IMR-90 (cell line): ENCODE results near the gene ZNF182. TPM values are rescaled to one million over a fixed set of nuclear protein-coding genes. Genes with fewer than 3 reads are reported as not detected.

Experiments used
- ATAC-seq: fragments of 200-7000 bp; cut with Tn5 transposase; 2 replicates; pipeline ENCODE4 v1.9.1; 2020; ENCODE audit warnings: low read depth, mild to moderate bottlenecking, moderate library complexity
- BruUV-seq: library from RNA; stranded (reverse); fragments of 400-500 nt; replicated peaks from 2 replicates; lab custom pipeline; 2021; lab: Mats Ljungman, UMichigan
- CTCF ChIA-PET: fragments of 300-600 bp; formaldehyde crosslinking; extraction: SDS; loops from one replicate; lab custom pipeline; 2021; ENCODE audit warnings: antibody characterized with exemption; lab: Yijun Ruan, JAX
- POLR2A ChIA-PET: fragments of 300-600 bp; sonication (Branson Sonifier 250); formaldehyde crosslinking; loops from one replicate; lab custom pipeline; 2022; ENCODE audit warnings: antibody characterized with exemption; ENCODE audit not compliant: unreplicated experiment; lab: Charles Lee
- DNase-seq: peaks from one replicate; pipeline ENCODE4 v3.0.0; 2013
- H2AFZ ChIP-seq: replicated peaks from 2 replicates; pipeline ENCODE3; 2013; ENCODE audit warnings: low read length, mild to moderate bottlenecking; ENCODE audit not compliant: poor library complexity
- H2AK5ac ChIP-seq: 2 replicates; pipeline ENCODE4 v1.6.1; 2013; ENCODE audit warnings: low read depth, low read length, inconsistent platforms
- H2AK9ac ChIP-seq: replicated peaks from 2 replicates; pipeline ENCODE3; 2013; ENCODE audit warnings: mild to moderate bottlenecking, low read depth, low read length, moderate library complexity; ENCODE audit not compliant: poor library complexity
- H2BK120ac ChIP-seq: 2 replicates; pipeline ENCODE4 v1.6.1; 2013; ENCODE audit warnings: low read depth, low read length, inconsistent platforms
- H2BK15ac ChIP-seq: 3 replicates; pipeline ENCODE4 v1.6.1; 2013; ENCODE audit warnings: low read depth, low read length, inconsistent platforms
- H2BK20ac ChIP-seq: 2 replicates; pipeline ENCODE4 v1.6.1; 2013; ENCODE audit warnings: low read depth, mild to moderate bottlenecking, inconsistent platforms, low read length, moderate library complexity
- H2BK5ac ChIP-seq: 2 replicates; pipeline ENCODE4 v1.6.1; 2013; ENCODE audit warnings: mild to moderate bottlenecking, low read depth, low read length, inconsistent platforms; ENCODE audit not compliant: poor library complexity, severe bottlenecking
- H3K14ac ChIP-seq: replicated peaks from 2 replicates; pipeline ENCODE4 v1.6.1; 2013; ENCODE audit warnings: low read depth, low read length, inconsistent platforms
- H3K18ac ChIP-seq: 2 replicates; pipeline ENCODE4 v1.6.1; 2013; ENCODE audit warnings: low read depth, low read length, control low read depth
- H3K23ac ChIP-seq: 2 replicates; pipeline ENCODE4 v1.6.1; 2013; ENCODE audit warnings: low read depth, low read length, inconsistent platforms
- H3K27ac ChIP-seq: 2 replicates; pipeline ENCODE4 v1.5.1; 2013; ENCODE audit warnings: mild to moderate bottlenecking, control low read depth, low read length; ENCODE audit not compliant: insufficient read depth
- H3K27me3 ChIP-seq: 2 replicates; pipeline ENCODE4 v1.6.1; 2013; ENCODE audit warnings: low read length; ENCODE audit not compliant: control insufficient read depth, insufficient read depth
- H3K36me3 ChIP-seq: 2 replicates; pipeline ENCODE4 v1.6.1; 2013; ENCODE audit warnings: low read length, mixed read lengths; ENCODE audit not compliant: control insufficient read depth, insufficient read depth
- H3K4ac ChIP-seq: 2 replicates; pipeline ENCODE4 v1.6.1; 2013; ENCODE audit warnings: low read depth, low read length, inconsistent platforms
- H3K4me1 ChIP-seq: 2 replicates; pipeline ENCODE4 v1.6.1; 2013; ENCODE audit warnings: low read length, mixed read lengths; ENCODE audit not compliant: control insufficient read depth, insufficient read depth
- H3K4me2 ChIP-seq: 2 replicates; pipeline ENCODE4 v1.6.1; 2013; ENCODE audit warnings: low read depth, mild to moderate bottlenecking, control low read depth, low read length, moderate library complexity
- H3K4me3 ChIP-seq: 2 replicates; pipeline ENCODE4 v1.5.1; 2013; ENCODE audit warnings: low read depth, mild to moderate bottlenecking, control low read depth, low read length, moderate library complexity; ENCODE audit not compliant: insufficient read depth
- H3K56ac ChIP-seq: 2 replicates; pipeline ENCODE4 v1.6.1; 2013; ENCODE audit warnings: low read length, inconsistent platforms; ENCODE audit not compliant: insufficient read depth; ENCODE audit errors: extremely low read depth
- H3K79me1 ChIP-seq, 2 experiments: 2 replicates each; pipeline ENCODE4 v1.6.1; 2013; ENCODE audit warnings: low read length in 2 of 2, inconsistent platforms in 1 of 2, low read depth in 1 of 2
- H3K9ac ChIP-seq: 2 replicates; pipeline ENCODE4 v1.6.1; 2013; ENCODE audit warnings: low read depth, low read length, control low read depth
- H3K9me1 ChIP-seq: 2 replicates; pipeline ENCODE4 v1.6.1; 2013; ENCODE audit warnings: low read length, inconsistent platforms; ENCODE audit not compliant: insufficient read depth
- H3K9me3 ChIP-seq: 2 replicates; pipeline ENCODE4 v1.6.1; 2013; ENCODE audit warnings: low read length; ENCODE audit not compliant: control insufficient read depth, insufficient read depth
- H4K20me1 ChIP-seq: 2 replicates; pipeline ENCODE4 v1.6.1; 2013; ENCODE audit warnings: low read length, inconsistent platforms; ENCODE audit not compliant: insufficient read depth
- H4K5ac ChIP-seq: 2 replicates; pipeline ENCODE4 v1.6.1; 2013; ENCODE audit warnings: mild to moderate bottlenecking, low read depth, low read length, control low read depth
- H4K8ac ChIP-seq, 2 experiments: 2 replicates each; pipeline ENCODE4 v1.6.1; 2013; ENCODE audit warnings: low read depth in 2 of 2, low read length in 2 of 2, control low read depth in 1 of 2, inconsistent platforms in 1 of 2
- H4K91ac ChIP-seq: 2 replicates; pipeline ENCODE4 v1.6.1; 2013; ENCODE audit warnings: low read depth, low read length, inconsistent platforms; ENCODE audit not compliant: insufficient read depth
- CEBPB ChIP-seq: IDR thresholded peaks from 2 replicates; pipeline ENCODE4 v1.6.1; 2012; ENCODE audit warnings: low read depth, low read length, improper control_type of control experiment
- CHD1 ChIP-seq: IDR thresholded peaks from 2 replicates; pipeline ENCODE4 v1.6.1; 2012; ENCODE audit warnings: low read depth, low read length, improper control_type of control experiment
- FOS ChIP-seq: fragments of 150-350 bp; IDR thresholded peaks from 2 replicates; pipeline ENCODE4 v1.6.1; 2016; ENCODE audit warnings: low read depth, low read length
- MAFK ChIP-seq: IDR thresholded peaks from 2 replicates; pipeline ENCODE4 v1.6.1; 2012; ENCODE audit warnings: low read depth, low read length, improper control_type of control experiment
- WGBS, 2 experiments: methylation state at CpG; one replicate each; pipeline versions ENCODE4 v1.1.5 to v1.1.7; 2013; ENCODE audit warnings: missing lambda C conversion rate in 2 of 2; ENCODE audit not compliant: insufficient read length in 1 of 2; ENCODE audit errors: extremely low coverage in 2 of 2; 5-methylcytosine and 5-hydroxymethylcytosine counted together
- dilution Hi-C: fragments of 300-500 bp; cut with HindIII; formaldehyde crosslinking; loops from one replicate; pipeline ENCODE4 v1.14.3; 2018; ENCODE audit warnings: low sequenced_read_pairs; ENCODE audit not compliant: unreplicated experiment
- in situ Hi-C: fragments of 300-500 bp; cut with MboI; formaldehyde crosslinking; loops from 3 replicates; pipeline ENCODE4 v1.14.3; 2019; ENCODE audit warnings: low sequenced_read_pairs, inconsistent platforms, mixed read lengths
- intact Hi-C: fragments of 100-400 bp; cut with micrococcal nuclease; formaldehyde crosslinking; loops from 2 replicates; pipeline ENCODE4 v1.10.0; 2022
- polyA plus RNA-seq, 3 experiments: library from polyadenylated mRNA; depleted of rRNA; stranded (reverse); fragments of >200 nt; gene quantifications; 2 replicates each; pipeline ENCODE4 v1.2.3, GENCODE V29; 2012; ENCODE audit warnings: low replicate concordance in 1 of 3
- total RNA-seq: library from RNA; depleted of rRNA; stranded (reverse); fragments of >200 nt; gene quantifications from 2 replicates; pipeline ENCODE4 v1.2.3, GENCODE V29; 2012
- TF ChIP-seq, protein P1 (sequence below): fragments of 150-350 bp; IDR thresholded peaks from 2 replicates; pipeline ENCODE4 v1.6.1; 2017; ENCODE audit warnings: mild to moderate bottlenecking, antibody characterized with exemption, low read length, low read depth

Gene ZNF182
- total and polyA plus RNA-seq, 2 of the 4 experiments (the other 2 are of a cell fraction), result 1.7 to 3.0 TPM

DNA sequence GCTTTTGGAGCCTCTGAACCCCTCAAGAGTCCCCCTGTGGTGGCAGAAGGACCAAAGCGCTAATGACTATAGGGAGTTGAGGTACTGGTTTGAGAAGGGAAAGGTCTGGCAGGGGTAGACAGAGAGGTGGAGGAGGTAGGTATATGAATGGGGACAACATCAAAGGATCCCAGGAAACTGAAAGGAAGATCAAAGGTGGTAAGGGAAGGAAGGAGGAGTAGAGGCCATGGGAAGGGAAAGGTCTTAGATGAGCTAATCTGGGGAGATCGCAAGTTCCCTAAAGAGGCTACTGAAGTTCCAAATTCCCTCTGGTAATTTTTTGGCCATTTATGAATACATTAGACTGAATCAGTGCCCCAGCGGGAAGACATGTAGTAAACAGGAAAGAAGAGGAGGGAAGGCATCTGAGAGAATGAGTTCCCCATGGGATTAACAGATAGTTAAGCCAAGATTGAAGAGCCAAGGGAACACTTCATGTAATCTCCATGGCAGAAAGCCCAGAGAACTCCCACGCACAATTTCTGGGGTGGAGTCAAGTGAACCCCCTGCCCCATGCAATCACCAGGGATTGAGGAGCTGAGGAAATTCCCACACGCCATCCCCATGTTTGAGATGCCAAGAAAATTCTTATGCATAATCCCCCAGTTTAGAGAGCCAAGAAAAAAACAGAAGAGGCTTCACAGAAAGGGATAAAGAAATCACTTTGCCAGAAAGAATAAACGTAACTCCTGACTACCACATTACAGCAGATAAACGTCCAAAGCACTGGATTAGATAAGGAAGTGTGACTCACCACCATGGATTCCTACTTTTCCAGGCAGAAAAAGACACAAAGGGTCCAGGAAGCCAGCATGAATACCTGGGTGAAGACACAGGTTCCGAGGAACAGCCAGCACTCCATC, 41.9 kb upstream of the ZNF182 start:
- Histone ChIP-seq H3K27me3 (no peaks in the 10 kb centered on the region), H2AFZ (no peak overlapping the region), H3K18ac (no peak overlapping the region), H3K36me3 (no peaks in the 10 kb centered on the region), H2AK9ac (no peak overlapping the region), H3K4me3 (no peak overlapping the region), H2AK5ac (no peak overlapping the region), H3K9ac (no peak overlapping the region), H4K5ac (no peak overlapping the region), H3K79me1 (no peaks in the 10 kb centered on the region), H3K14ac (no peak overlapping the region), H2BK15ac (no peak overlapping the region), H3K4me2 (no peak overlapping the region), H3K9me1 (no peaks in the 10 kb centered on the region), H3K4me1 (peaks cover 2% of the 10 kb centered on the region; the same call in 1 of the 2 replicates), H2BK20ac (no peak overlapping the region), H3K9me3 (no peaks in the 10 kb centered on the region), H2BK5ac (no peak overlapping the region), H3K27ac (peak overlapping the region; percentile 56; the same call in 1 of the 2 replicates), H3K23ac (no peak overlapping the region), H3K56ac (no peak overlapping the region), H2BK120ac (no peak overlapping the region), H3K4ac (peak overlapping the region; percentile 48; the same call in 1 of the 2 replicates), H4K20me1 (no peaks in the 10 kb centered on the region), H4K8ac (no peak overlapping the region; a peak in 1 of 4 replicates), H4K91ac (no peak overlapping the region)
- CTCF ChIA-PET, result no interaction called here
- no peak for TF ChIP-seq CEBPB
- 0 out of 2 replicates have a peak, but pooled peaks have one; percentile 11 for TF ChIP-seq FOS
- TF ChIP-seq MAFK, result no peak
- no peak for TF ChIP-seq CHD1
- TF ChIP-seq, protein P1, sequence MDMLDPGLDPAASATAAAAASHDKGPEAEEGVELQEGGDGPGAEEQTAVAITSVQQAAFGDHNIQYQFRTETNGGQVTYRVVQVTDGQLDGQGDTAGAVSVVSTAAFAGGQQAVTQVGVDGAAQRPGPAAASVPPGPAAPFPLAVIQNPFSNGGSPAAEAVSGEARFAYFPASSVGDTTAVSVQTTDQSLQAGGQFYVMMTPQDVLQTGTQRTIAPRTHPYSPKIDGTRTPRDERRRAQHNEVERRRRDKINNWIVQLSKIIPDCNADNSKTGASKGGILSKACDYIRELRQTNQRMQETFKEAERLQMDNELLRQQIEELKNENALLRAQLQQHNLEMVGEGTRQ, result no peak
- in situ Hi-C loops, result loop anchor here (25.0 kb wide), 1 partner anchor 508 kb away; no protein-coding TSS in a partner anchor
- dilution Hi-C loops, result no loop called here
- peak; percentile 65 for ATAC-seq
- no TSS peak for BruUV-seq
- POLR2A ChIA-PET, result no interaction called here
- intact Hi-C loops, result no loop called here
- WGBS, 2 experiments, result 49% methylated on average over 2 of the region's 8 CpGs; no CpG with 5 or more reads in 1 of the 2 experiments
- DNase-seq, result peak; percentile 77
